IPS DF 19.7 (cell line): Measurements from ENCODE around the gene FDPS.
A peak's percentile ranks its signal among the peaks of the same experiment; 100 is the strongest.

Source experiments
- DNase-seq: peaks from one replicate; pipeline ENCODE4 v3.0.0-alpha.2; 2013; ENCODE audit warnings: low read depth, low spot score

The FDPS gene

DNA sequence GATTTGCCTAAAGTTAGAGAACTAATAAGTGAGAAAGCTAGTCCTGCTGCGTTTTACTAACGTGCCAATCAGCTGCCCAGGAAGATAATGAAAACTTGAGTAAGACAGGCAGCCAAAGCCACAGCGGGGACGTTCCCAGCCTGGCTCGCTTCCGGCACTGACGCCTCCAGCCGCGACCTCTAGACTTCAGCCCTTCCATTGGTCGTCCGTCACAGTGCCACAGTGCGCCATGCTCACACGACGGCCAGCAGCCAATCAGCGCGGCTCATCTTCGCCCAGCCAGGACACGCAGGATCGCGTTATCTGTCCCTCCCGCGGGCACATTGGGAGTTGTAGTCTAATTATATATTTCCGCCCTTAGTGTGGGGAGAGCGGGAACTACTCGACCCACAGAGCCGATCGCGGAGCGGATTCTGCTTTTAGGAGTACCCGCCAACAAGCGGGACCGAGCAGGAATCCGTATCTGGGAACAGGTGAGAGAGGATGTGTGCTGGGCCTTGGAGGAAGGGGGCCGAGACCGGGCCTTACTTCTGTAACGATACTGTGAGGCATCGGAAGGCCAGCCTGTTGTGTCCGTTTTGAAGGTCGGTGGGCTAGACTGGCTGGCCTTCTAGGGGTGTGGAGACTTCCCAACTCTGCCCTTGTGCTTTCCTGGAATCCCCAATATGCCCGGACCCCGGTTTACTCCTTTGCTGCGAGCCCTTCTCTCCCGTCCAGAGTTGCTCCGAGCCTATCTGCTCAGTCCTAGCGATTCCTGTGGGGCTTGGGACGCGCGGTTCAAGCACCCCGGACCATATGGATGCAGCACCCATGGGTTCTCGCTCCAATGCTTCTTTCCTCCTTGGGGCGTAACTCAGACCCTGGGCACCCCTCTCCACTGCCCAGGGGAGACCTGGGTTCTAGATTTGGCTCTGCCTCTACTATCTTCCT is at the start of gene FDPS:
Gene FDPS (plus strand): TSS at position 374 of the 930 bp plus-strand sequence. CDS start 924 bp downstream, outside the sequence.
- peak; percentile 96 for DNase-seq

DNA sequence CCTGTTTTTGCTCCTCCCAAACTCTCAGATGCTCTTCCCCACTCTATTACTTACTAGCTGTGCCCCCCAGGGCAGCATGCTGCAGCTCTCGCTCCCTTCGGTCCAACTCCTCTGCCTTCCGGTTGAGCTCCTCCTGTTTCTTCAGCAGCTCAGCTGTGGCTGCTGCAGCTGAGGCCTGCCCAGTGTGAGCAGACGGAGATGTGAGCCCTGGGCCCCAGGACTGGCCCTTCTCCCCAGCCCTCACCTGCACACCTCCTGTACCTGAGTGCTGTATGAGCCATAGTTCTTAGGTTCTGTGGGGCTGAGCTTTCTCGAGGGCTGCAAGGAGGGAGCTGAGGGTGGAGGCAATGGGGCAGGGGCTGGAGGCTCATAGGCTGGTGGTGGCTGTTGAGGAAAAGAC is 48.4 kb upstream of the FDPS start:
- DNase-seq: no peak

DNA sequence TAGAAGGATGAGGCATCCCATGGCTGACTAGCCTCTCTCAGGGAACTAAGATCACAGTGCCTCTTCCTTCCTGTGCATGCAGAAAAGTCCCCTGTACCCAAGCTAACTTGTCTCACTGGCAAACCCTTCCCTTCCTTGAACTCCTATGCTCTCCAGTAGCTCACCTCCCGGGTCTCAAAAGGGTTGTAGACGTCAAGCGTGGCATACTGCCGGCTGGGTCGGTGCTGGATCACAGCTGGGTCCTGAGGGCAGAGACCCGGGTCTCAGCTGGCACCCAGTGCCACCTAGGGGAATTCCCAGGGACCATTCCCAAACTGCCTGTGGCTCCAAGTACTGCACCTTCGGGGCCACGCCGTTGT is 47.2 kb upstream of the FDPS start:
- no peak for DNase-seq

DNA sequence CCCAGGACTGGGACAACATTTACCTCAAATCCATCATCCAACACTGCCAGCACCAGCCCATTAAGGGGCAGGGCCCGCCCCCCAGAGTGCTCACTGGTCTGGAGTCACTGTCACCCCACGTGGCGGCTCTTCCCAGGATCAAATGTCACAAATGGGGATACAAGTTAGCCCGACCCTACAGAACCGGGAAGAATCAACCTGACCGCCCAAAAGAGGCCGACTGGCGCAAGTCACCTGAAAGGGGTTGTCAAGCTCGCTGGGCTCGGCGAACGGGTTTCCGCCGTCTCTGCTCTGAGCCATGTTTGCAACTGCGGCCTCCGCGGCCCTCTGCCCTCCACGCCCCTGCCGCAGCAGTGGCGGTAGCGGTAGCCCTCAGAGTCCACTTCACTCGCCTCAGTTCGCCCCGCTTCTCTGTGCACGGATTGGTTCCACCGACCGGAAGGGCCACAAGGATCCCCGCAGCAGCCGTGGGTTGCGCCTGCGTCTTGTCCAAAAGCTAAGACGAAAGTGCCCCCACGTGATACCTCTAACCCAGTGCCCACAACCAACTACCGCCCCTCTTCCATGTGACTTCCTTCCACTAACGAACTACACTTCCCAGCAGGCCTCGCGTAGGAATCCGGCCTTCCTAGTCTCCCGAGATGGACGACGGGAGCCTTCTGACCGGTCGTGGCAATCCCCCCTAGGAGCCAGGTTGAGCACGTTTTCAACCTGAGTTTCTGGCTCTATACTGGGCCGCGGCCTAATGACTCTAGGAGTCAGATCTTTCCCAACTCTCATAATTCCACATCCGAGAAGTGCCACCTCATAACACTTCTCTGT is 46.6 kb upstream of the FDPS start, which contains the start of gene SCAMP3:
Gene SCAMP3 (minus strand): TSS at position 509 of the 822 bp plus-strand sequence. CDS start 209 bp downstream, at position 300.
- peak; percentile 99 for DNase-seq

DNA sequence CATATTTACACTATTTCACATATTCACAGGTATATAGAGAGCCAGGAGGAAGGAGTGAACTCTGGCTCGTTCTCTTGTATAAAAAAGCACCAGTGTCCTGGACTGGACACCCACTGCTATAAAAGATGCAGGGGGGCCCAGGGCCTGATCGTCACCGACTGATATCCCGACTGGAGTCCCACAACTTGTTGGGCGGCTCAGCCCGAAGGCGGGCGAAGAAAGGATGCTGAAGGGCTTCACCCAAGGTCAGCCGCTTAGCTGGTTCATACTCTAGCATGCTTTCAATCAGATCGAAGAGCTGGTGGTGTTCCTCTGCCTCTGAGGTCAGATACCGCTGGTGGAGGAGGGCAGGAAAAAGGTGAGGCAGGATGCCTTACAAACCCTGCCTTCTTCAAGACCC is 45.6 kb upstream of the FDPS start:
- DNase-seq: no peak

DNA sequence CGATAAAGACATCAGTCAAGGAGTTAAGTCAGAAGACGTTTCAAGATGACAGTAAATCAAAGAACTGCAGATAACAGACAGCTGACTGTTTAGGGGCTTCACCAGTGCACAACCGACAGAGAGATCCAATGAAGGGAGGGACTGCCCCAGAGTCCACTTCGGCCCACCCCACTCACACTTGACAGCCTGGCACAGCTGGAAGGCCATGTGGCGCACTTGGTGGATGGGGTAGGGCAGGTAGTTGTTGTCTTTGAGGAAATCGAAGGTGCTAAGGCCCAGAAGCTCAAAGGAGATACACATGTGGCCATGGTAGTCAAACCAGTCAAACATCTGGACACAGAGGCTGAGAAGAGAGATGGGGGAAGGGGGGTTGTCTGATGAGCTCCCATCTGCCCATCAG is 42.1 kb upstream of the FDPS start:
- no peak for DNase-seq

DNA sequence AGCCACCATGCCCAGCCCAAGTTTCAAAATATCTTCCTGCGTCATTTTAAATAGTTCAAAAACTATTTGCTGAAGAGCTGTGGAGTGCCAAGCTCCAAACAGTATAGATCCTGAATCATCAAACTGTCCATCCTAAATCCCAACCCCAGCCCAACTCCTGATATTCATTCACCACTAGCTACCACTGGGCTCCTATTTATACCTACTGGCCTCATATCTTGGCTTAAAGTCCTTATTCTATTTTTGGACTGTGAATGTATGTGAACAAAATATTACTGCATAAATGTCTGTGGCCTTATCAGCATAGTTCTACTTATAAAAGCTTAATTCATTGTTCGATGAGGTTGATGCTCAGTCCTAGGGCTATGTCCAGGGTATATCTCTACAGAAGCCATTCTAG is 41.3 kb upstream of the FDPS start:
- no peak for DNase-seq

DNA sequence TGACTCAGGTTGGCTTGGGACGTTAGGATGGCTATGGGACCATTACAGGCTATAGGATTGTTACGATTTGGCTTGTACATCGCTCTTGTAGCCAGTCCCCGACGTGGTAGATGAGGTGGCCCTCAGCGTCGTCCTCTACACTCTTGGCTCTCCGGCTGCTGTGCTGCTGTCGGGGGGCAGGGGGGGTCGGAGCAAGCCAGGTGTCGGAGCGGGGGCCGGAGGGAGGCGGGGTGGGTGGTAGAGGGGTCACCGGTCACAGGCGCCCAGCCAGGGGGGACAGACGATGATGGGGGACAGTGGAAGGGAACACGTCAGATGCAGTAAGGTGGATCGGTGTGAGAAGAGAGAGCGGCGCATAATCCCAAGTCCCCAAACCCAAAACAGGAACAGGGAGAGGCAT is 40.0 kb upstream of the FDPS start:
- DNase-seq: no peak

DNA sequence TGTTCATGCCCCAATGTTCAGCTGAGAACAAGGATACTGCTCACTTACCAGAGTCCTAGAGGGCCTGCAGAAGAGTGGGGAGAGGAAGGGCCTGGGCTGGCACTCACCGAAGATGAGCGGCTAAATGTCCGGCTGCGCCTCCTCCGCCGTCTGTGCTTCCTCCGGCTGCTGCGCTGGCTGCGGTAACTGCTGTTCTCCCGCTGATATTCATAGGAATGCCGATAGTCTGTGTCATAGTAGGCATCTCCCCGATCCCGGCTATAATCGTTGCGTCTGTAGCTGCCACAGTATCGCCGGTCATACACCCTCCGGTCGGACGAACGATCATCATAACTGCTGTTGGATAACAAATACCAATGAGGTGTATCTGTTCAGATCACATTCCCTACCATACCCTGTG is 39.3 kb upstream of the FDPS start:
- no peak for DNase-seq

DNA sequence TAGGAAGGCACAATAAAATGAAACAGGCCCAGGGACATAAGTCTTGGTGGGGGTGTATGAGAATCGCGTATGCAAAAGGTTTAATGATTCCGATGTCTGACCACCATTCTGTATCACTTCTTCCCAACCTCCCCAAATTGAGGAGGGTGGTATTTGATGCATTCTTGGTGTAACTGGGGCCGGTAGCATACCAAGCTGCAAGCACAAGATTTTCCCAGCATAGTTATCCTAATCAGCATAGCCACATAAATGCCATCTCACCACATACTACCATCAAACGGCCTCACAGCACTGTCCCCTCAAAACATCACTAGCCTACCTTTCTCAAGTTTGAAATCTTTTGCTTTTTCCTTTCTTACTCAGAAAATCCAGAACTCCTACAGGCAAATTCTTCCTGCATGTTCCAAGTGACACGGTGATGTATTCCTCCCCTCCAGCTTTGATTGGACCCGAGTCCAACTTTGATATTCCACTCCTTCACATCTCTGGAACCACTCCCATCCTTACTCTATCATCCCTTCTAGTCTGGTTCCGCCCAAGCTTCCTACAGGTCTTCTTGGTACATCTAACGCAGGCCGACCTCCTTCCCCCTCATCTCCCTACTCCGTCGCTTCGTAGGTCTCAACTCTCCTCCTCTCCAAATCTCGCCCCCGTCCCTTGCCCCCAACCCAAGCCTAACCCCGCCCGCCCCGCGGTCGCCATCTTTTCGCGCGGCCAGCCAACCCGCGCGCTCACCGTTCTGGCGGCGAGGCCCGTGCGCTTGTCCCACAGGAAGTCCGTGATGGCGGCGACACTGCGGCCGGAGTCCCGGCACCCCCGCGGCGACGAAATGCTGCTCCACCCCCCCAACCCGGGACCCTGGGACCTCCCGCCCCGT is 36.0 kb upstream of the FDPS start:
- DNase-seq: no peak

DNA sequence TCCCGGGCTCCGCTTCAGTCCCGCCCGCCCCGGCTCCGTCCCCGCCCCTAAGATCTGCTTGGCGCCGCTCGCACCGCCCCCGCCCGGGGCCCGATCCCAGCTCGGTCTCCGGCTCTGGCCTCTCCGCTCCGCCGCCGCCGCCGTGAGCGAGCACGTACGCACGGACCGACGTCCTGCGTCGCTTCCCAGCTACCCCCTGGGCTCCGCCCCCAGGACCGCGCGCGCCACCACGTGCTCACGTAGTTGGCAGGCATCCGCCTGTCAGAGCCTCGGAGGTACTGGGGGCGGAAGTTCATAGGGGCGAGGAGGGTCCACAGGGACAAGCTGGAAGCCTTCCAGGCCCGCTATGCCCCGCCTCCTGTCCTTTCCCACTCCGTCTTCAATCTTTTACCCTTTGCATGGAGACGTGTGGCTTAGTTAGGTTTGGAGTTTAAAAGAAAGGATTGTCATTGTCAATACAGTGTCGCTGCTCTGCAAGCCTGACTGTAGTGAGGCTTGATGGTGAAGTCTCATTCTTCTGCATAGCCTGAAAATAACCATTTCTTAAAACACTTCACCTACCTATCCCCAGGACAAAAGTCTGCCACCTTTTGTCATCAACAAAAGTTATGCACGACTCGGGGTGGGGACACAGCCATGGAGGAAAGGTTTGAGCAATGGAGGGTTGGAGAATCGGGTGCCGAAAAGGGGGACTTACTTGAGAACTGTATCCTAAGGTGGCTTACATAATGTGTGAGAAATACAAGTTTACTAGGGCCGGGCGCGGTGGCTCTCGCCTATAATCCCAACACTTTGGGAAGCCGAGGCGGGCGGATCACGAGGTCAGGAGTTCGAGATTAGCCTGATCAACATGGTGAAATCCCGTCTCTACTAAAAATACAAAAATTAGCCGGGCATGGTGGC is 35.1 kb upstream of the FDPS start, which contains the start of gene CLK2:
Gene CLK2 (minus strand): TSS at position 162 of the 903 bp plus-strand sequence. CDS start 2,527 bp downstream, outside the sequence.
- peak; percentile 93 for DNase-seq

DNA sequence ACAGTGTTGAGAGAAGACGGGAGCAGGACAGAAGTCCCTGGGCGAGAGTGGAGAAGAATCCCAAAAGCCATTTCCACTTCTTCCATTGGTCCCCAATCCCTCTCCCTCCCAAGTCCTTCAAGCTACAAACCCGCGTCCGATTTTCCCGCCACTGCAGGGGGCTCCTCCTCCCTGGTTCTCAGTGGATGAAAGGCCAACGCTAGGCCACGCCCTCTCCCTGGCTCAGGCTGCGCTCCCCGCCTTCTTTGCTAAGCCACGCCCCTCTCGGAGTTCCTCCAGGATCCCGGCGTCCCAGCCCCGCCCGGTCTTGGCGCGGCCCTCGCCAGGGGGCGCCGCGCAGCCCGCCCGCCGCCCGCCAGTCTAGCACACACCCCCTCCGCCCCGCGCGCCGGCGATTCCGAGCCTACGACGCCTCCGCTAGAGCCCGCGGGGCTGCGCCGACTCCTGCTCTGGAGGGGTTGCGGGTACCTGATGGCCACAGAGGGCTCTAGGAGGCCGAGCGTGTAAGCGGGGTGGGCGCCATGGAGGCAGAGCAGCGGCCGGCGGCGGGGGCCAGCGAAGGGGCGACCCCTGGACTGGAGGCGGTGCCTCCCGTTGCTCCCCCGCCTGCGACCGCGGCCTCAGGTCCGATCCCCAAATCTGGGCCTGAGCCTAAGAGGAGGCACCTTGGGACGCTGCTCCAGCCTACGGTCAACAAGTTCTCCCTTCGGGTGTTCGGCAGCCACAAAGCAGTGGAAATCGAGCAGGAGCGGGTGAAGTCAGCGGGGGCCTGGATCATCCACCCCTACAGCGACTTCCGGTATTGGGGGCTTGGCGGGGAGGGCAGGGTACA is 31.4 kb upstream of the FDPS start, which contains the start of gene HCN3:
Gene HCN3 (plus strand): TSS at position 394 of the 832 bp plus-strand sequence. CDS start 128 bp downstream, at position 522.
- peak; percentile 93 for DNase-seq

DNA sequence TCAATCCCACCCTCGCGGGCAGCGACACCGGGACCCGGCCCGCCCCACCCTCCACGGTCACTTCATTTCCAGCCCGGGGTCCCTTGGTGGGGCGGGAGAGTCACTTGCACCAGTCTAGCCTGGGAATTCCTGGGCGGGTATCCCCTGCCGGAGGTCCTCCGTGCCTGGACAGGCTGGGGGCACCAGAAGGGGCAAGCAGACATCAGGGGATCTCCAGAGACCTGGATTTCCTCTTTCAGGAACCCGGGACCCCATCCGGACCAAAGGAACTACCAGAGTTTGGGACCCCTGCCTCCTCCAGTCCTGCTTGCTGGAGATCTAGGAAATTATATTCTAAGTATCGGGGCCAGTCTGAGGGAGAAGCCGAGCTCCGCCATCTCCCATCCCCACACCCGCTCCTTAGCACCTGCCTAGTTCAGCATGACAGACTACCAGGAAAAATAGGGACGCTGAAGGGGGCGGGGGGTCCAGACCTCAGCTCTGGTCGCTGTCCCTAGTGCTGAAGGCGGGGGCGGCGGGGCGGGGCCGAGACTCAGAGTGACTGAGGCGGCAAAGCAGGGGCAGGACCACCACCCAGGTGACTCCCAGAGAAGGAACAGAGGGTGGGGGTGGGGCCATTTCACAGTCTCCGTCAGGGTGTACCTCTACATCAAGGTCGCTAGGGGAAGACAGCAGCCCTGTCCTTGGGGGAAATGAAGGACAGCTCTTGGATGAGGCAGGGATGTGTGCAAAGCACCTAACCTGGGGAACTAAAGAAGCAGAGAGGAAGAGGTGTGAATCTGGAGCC is 30.6 kb upstream of the FDPS start:
- DNase-seq: peak; percentile 91

DNA sequence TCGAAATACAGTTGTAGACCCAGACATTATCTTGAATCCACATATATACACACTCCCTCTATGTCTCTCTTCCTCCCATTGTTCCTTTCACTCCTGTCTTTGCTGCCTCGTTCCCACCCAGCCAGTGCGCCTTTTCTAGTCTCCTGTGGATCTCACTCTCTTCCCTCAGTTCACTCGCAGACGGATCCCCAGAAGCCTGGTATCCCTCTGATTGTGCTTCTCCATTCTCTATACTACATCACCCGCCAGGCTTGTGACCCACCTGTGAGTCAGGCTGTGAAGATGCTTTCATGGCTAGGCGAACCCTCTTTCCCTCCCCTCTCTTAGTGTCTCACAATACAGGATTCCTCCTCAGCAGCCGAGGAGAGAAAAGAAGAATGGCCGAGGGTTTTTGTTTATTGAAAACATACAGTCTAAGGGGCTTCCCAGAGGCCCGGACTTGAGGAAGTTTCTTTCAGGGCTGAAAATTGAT is 29.9 kb upstream of the FDPS start:
- DNase-seq: no peak

DNA sequence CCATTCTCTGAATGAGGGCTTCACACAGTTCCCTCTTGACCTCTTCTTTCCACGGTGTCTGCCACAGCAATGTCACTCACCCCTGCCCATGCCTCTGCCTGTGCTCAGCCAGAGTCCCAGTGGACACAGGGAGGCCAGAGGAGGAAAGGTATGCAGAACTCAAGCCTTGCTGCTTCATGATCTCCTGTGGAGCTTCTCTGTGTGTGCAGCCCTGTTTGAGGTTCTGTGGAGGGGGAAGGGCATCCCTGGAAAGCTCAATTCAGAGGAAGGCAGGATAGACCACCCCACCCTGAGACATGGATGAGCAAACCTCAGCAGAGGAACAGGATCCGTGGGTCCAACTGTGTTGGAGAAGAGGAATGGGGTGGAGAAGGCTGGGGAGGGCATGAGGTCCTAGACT is 29.4 kb upstream of the FDPS start:
- no peak for DNase-seq

DNA sequence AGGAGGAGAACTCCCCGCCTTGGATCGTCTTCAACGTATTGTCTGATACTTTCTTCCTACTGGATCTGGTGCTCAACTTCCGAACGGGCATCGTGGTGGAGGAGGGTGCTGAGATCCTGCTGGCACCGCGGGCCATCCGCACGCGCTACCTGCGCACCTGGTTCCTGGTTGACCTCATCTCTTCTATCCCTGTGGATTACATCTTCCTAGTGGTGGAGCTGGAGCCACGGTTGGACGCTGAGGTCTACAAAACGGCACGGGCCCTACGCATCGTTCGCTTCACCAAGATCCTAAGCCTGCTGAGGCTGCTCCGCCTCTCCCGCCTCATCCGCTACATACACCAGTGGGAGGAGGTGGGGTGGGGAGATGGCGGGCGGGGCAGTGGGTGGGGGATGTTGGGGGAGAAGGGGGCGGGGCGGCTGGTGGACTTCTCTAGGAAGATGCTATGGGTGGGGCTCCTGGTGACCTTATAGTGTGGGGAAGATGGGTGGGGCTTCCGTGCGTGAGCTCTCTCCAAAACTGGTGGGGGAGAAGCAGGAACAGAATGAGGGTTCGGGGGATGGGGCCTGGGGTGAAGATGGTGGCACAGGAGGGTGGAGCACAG is 26.1 kb upstream of the FDPS start:
- no peak for DNase-seq

DNA sequence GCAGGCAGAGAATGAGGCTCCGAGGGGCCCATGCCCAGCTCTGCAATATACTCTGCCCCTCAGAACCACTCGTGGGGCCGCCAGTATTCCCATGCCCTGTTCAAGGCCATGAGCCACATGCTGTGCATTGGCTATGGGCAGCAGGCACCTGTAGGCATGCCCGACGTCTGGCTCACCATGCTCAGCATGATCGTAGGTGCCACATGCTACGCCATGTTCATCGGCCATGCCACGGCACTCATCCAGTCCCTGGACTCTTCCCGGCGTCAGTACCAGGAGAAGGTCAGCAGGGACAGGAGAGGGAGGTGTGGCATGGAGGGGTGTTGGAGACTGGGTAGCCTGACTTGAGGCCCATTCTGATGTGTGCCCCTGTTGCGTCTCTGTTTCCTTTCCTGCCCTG is 24.2 kb upstream of the FDPS start:
- no peak for DNase-seq

DNA sequence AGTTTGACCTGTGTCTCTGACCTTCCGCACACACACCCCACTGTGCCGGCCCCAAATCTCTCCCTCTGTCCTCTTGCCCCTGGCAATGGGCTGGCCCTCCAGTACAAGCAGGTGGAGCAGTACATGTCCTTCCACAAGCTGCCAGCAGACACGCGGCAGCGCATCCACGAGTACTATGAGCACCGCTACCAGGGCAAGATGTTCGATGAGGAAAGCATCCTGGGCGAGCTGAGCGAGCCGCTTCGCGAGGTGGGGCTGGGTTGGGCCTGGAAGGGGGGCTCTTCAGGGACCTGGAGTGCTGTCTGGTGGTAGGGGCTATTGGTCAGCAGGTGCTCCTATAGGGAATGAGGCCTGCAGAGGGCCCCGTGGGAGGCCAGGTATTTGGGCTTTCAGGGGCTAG is 23.6 kb upstream of the FDPS start:
- DNase-seq: no peak
